Esophagus muscularis mucosa (tissue), 4 donors: Measurements from ENCODE around the gene CD79A. TPM values are rescaled to one million over a fixed set of nuclear protein-coding genes. Genes with fewer than 3 reads are reported as not detected.

Experiments used
- DNase-seq: peaks from one replicate; pipeline ENCODE4 v3.0.0-alpha.2; 2017; ENCODE audit errors: extremely low spot score
- H3K27ac ChIP-seq, 4 donors: fragments of 200-600 bp; sonication (generic); replicated peaks in 1 of 4; 1 replicate in 3 of 4; 2 replicates in 1 of 4; pipeline ENCODE4 v1.5.1; 2016 to 2019; ENCODE audit warnings: mild to moderate bottlenecking in 1 of 4
- H3K27me3 ChIP-seq, 4 donors: fragments of 200-600 bp; sonication (generic); one replicate each; pipeline versions ENCODE4 v1.5.1 to v1.6.0; 2016 to 2019
- H3K36me3 ChIP-seq, 4 donors: fragments of 200-600 bp; sonication (generic); one replicate each; pipeline ENCODE4 v1.5.1; 2016 to 2019
- H3K4me1 ChIP-seq, 4 donors: fragments of 200-600 bp; sonication (generic); one replicate each; pipeline ENCODE4 v1.5.1; 2016 to 2019
- H3K4me3 ChIP-seq, 4 donors: fragments of 200-600 bp; sonication (generic); 1 replicate in 2 of 4; 2 replicates in 2 of 4; pipeline ENCODE4 v1.5.1; 2016 to 2019; ENCODE audit warnings: mild to moderate bottlenecking in 4 of 4, moderate library complexity in 1 of 4
- H3K9me3 ChIP-seq, 4 donors: fragments of 200-600 bp; sonication (generic); 1 replicate in 3 of 4; 2 replicates in 1 of 4; pipeline ENCODE4 v1.5.1; 2016 to 2019
- EP300 ChIP-seq: sonication (generic); formaldehyde crosslinking; IDR thresholded peaks from one replicate; pipeline ENCODE4 v1.6.1; 2017; ENCODE audit warnings: antibody characterized with exemption
- POLR2A ChIP-seq: fragments of 450-650 bp; IDR thresholded peaks from one replicate; pipeline ENCODE4 v1.6.1; 2017; ENCODE audit warnings: antibody characterized with exemption, moderate library complexity, mild to moderate bottlenecking, low read depth
- POLR2AphosphoS5 ChIP-seq, 2 donors: sonication (generic); formaldehyde crosslinking; IDR thresholded peaks; one replicate each; pipeline ENCODE4 v1.6.1; 2017; ENCODE audit warnings: antibody characterized with exemption in 2 of 2
- WGBS: methylation state at CpG from one replicate; pipeline ENCODE4 v1.1.5; 2018; 5-methylcytosine and 5-hydroxymethylcytosine counted together
- intact Hi-C: fragments of 100-400 bp; cut with DNase I; formaldehyde crosslinking; loops from one replicate; pipeline ENCODE4 v1.15.1; 2023
- total RNA-seq, 4 donors: library from RNA; depleted of rRNA; stranded (reverse); fragments of >200 nt; gene quantifications; one replicate each; pipeline versions ENCODE4 v1.1.0 to v1.2.1, GENCODE V29; 2016
- TF ChIP-seq, protein P1 (sequence below), 3 experiments: fragments of 200-600 bp in 2 of 3; fragments of 450-650 bp in 1 of 3; sonication (generic) in 2 of 3; IDR thresholded peaks; one replicate each; pipeline ENCODE4 v1.5.1; 2017 to 2019; ENCODE audit warnings: antibody characterized with exemption in 3 of 3, mild to moderate bottlenecking in 2 of 3, moderate library complexity in 1 of 3

Gene CD79A
- total RNA-seq, 4 donors from 2014 or later: 0.71 to 2.2 TPM; not detected in 2

DNA sequence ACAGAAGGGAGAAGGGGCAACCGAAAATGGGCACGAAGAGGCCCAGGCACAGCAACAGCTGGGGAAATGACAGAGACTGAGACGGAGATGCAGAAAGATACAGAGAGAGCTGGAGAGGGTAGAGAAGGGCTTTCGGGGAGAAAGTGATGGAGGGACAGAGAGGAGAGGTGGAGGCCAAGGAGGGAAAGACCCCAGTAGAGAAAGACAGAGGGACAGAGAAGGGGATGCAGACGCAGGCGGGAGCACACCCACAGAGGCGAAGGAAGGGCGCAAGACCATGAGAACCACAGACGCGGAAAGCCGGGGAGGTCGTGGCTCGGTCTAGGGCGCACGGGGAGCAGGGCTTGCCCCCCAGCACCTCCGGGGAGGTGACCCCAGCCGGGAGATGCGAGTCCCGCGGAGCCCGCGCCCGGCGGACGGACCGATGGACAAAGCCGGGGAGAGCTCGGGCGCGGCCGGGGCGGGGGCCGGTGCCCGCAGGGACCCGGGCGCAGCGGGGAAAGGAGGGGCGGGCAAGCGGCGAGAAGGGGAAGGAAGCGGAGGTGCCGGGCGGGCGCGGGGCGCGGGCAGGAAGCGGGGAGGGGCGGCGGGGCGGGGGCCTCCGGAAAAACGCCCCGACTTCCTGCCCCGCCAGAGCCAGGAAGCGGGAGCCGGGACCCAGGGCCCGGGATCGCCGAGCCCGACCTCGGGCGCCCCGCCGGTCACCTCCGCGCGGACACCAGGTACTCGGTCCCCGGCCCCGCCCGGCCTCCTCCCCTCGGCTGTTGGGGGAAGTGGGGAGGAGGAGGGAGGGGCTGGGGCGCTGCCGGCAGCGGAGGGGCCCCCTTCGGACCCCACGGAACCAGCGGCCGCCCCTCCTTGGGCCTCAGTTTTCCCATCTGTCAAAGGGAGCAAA lies 5.7 kb downstream of the CD79A start, which contains the start of gene ARHGEF1:
Gene ARHGEF1, plus strand, starts transcription at position 617 of the 895 bp plus-strand sequence. CDS start 4,899 bp downstream, outside the sequence.
- intact Hi-C loops: no loop called here
- peaks cover 38 to 53% (median 49%) of the 10 kb centered on the region in 4 donors for H3K4me1 ChIP-seq
- WGBS: 9% methylated on average over 18 of the region's 80 CpGs
- H3K36me3 ChIP-seq: peaks cover 0 to 9% (median 5%) of the 10 kb centered on the region in 4 donors
- peak within 1 kb of the TSS; percentile 81 to 92 (median 88) for H3K27ac ChIP-seq
- TF ChIP-seq, protein P1, sequence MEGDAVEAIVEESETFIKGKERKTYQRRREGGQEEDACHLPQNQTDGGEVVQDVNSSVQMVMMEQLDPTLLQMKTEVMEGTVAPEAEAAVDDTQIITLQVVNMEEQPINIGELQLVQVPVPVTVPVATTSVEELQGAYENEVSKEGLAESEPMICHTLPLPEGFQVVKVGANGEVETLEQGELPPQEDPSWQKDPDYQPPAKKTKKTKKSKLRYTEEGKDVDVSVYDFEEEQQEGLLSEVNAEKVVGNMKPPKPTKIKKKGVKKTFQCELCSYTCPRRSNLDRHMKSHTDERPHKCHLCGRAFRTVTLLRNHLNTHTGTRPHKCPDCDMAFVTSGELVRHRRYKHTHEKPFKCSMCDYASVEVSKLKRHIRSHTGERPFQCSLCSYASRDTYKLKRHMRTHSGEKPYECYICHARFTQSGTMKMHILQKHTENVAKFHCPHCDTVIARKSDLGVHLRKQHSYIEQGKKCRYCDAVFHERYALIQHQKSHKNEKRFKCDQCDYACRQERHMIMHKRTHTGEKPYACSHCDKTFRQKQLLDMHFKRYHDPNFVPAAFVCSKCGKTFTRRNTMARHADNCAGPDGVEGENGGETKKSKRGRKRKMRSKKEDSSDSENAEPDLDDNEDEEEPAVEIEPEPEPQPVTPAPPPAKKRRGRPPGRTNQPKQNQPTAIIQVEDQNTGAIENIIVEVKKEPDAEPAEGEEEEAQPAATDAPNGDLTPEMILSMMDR (IDR thresholded peaks at IDR 0.05): no peak
- peak in 1 of 2 donors; percentile 55 for TF ChIP-seq POLR2AphosphoS5 (IDR thresholded peaks at IDR 0.05)
- H3K9me3 ChIP-seq: no peaks in the 10 kb centered on the region
- H3K27me3 ChIP-seq: no peaks in the 10 kb centered on the region
- H3K4me3 ChIP-seq: peak within 1 kb of the TSS; percentile 88 to 99 (median 95)
- no peak for DNase-seq

DNA sequence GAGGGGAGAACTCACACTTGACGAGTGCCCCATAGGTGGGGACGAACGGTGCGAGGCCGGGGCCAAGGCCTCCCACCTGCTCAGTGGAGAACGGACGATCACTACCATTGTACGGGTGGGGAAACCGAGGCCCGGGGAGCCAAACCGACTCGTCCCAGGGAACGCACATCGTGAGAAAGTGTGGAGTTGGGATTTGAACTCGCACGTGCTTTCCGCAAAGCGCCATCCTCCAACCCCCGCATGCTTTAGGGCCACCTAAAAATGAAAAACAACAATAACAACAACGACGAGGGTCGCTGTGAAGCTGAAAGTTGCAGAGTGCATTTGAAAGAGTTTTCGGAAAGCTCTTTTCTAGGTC lies 6.4 kb downstream of the CD79A start:
- intact Hi-C loops: no loop called here
- under 1% methylated on average over 21 of the region's 23 CpGs for WGBS

DNA sequence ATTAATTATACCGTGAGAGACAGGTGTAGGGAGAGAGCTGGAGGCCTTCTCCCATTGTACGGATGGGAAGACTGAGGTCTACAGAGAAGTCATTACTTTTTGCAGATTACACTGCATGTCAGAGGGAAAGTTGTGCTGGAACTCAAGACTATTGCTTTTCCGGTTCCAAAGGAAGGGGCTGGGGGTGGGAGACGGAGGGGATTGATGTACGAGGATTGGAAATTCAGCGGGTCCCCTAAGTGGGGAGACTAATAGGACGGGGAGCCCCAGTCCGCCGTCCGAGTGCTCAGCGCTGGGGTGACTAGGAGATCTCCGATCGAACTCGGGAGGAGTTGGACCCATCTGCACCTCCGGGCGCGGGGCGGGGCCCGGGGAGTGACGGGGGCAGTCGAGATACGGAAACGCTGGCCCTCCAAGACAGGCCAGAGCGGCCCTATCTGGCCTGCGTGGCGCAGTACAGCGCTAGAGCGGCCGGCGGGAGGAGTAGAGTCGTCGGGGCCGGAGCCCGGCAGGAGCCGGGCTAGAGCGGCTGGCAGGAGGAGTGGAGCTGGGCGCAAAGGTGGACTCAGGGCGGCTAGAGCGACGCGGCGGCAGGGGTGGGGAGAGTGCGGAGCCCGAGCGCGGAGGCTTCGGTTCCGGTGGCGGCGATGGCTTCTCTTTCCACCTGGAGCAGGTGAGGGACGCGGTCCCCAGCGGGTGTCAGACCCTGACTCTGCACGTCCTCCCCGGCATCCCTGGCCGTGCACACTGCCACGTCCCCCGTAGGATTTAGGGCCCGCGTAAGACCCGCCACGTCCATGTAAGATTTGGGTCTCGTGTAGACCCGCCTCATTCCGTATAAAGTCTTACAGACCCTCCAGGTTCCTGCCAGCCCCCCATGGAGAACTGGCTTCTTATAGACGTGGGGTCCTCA lies 7.0 kb downstream of the CD79A start:
- Histone ChIP-seq H3K4me3 (peak overlapping the region; percentile 88 to 99 (median 95)), H3K4me1 (peaks cover 39 to 56% (median 50%) of the 10 kb centered on the region in 4 donors), H3K27ac (peak overlapping the region; percentile 81 to 92 (median 88)), H3K9me3 (no peaks in the 10 kb centered on the region), H3K36me3 (peaks cover 2 to 22% (median 16%) of the 10 kb centered on the region in 4 donors), H3K27me3 (no peaks in the 10 kb centered on the region)
- intact Hi-C loops: no loop called here
- 0% methylated on average over 50 of the region's 66 CpGs for WGBS
- TF ChIP-seq POLR2AphosphoS5 (IDR thresholded peaks at IDR 0.05) (peak; percentile 86 to 91), EP300 (no peak), POLR2A (no peak)
- TF ChIP-seq, protein P1 (IDR thresholded peaks at IDR 0.05): peak; percentile 21 to 46 (median 25)
- peak; percentile 94 for DNase-seq

More for the DNA sequence above, 6.4 kb downstream of the CD79A start:
- H3K4me3 ChIP-seq: peak overlapping the region; percentile 88 to 99 (median 95)
- H3K9me3 ChIP-seq: no peaks in the 10 kb centered on the region
- DNase-seq: no peak
- H3K27ac ChIP-seq: peak overlapping the region; percentile 81 to 92 (median 88)
- peaks cover 0 to 15% (median 10%) of the 10 kb centered on the region in 4 donors for H3K36me3 ChIP-seq
- TF ChIP-seq POLR2A (no peak), POLR2AphosphoS5 (IDR thresholded peaks at IDR 0.05) (no peak), EP300 (no peak)
- TF ChIP-seq, protein P1 (IDR thresholded peaks at IDR 0.05): no peak
- H3K4me1 ChIP-seq: peaks cover 39 to 56% (median 50%) of the 10 kb centered on the region in 4 donors
- no peaks in the 10 kb centered on the region for H3K27me3 ChIP-seq

DNA sequence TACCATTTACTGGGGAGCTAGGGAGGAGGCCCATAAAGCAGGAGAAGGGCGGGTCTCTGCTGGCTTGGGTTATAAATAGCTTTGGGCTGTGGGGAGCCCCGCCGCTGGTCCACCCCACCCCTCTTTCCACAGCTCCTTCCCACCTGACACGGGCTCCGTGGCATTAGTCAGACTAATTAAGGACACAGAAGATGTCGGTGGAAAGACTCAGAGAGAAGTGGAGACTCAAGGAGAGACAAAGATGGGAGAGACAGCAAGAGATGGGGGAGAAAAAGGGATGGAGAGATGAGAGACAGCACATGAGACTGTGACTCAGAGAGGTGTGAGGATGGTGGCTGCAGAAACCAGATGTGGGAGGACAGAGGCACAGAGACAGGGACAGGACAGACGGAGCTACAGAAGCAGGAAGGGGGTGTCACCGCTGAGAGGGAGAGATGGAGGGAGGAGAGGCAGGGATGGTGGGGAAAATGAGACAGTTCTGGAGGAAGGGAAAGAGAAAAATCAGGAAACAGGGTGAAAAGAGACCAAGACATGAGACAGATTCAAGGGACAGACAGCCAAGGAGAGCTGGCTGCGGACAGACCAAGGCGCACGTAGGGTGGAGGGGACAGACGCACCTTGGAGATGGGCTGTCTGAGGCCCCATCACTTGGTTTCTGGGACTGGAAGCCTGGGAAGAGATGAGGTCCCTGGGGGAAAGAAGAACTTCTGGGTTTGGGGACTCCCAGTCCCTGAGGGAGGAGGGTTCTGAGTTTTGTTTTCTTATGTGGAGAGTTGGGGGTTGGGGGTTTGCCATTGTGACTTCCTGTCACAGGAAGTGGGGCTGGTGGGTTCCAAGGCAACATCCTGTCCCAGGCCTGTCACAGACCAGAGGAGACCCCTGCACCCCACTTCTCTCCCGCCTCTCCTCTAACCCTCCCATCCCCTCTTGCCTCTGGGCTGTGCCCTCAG lies 10.0 kb downstream of the CD79A start:
- WGBS: 57% methylated on average over 13 of the region's 13 CpGs

More for the DNA sequence above, 10.0 kb downstream of the CD79A start:
- H3K4me1 ChIP-seq: peaks cover 39 to 55% (median 49%) of the 10 kb centered on the region in 4 donors
- no peaks in the 10 kb centered on the region for H3K9me3 ChIP-seq
- intact Hi-C loops: no loop called here
- DNase-seq: no peak
- H3K27me3 ChIP-seq: no peaks in the 10 kb centered on the region
- peaks cover 8 to 45% (median 40%) of the 10 kb centered on the region in 4 donors for H3K36me3 ChIP-seq
- no peak overlapping the region for H3K27ac ChIP-seq
- H3K4me3 ChIP-seq: no peak overlapping the region
- no peak for TF ChIP-seq POLR2A
- no peak for TF ChIP-seq EP300
- TF ChIP-seq, protein P1 (IDR thresholded peaks at IDR 0.05): no peak
- TF ChIP-seq POLR2AphosphoS5 (IDR thresholded peaks at IDR 0.05): no peak
